Stimulated activated CD4-positive, alpha-beta T cell treated with anti-CD3 and anti-CD28 coated beads, TNF-alpha, amount 100 ng/mL, for 4 hours (primary cell): ENCODE data around the gene DSCAM.
"Not testable (repeated sequence)": the region's sequence is repeated elsewhere in the genome, so short reads cannot be mapped to it uniquely, and the experiment has no call there.

Experiments used
- DNase-seq, 3 experiments: peaks; one replicate each; pipeline ENCODE4 v3.0.0-alpha.2; 2020; ENCODE audit warnings: low read depth in 3 of 3

Gene DSCAM

DNA sequence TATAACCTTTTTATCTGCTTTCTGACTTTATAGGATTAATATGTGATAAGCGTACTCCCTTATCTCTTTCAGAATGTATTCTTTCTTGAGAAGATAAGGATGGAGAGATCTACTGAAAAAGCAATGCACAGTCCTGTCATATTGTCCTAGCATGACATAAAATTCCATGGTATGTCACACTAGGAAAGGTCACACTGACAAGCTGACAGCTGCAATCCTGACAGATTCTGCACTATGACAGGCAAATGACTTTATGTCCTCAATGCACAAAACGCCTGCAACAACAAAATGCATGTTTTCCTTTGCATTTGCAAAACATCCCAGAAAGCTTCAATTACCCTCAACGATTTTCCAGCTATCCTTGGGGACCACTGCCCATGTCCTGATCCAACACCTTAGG lies 393.8 kb downstream of the DSCAM start:
- DNase-seq, result no peak

DNA sequence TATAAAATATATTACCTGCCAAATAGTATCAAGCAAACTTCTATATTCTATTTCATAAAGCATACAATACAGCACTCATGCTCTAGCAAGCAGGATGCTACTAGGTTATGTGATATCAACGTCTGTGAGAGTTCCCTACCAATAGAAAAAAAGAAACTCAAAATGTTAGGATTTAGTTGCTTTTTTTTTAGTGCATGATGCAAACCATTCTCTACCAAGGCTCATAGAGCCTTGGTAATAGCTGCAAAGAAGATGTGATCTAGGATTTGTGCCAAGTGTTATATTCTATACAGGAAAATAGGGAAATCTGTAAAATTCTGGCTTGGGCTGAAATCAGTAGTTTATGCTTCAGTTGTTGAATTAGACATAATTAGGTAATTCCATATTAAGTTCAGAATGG lies 394.4 kb downstream of the DSCAM start:
- no peak for DNase-seq

DNA sequence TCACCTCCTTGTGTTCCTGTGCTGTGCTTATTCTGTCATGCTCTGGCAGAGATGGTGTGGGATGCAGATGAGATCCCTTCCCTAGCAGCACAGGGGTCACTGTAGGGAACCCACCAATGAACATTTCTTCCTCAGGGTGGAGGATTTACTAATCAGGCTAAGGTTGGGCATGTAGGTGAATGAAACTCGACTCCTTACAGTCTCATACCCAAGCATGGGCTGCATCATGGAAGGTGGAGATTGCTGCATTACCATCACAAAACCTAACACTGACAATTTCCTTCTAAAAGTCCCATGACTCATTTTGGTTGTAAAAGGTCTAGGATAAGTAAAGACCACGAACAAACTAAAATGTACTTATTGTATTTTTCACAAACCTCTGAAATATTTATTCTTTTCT lies 399.9 kb downstream of the DSCAM start:
- DNase-seq, result no peak

DNA sequence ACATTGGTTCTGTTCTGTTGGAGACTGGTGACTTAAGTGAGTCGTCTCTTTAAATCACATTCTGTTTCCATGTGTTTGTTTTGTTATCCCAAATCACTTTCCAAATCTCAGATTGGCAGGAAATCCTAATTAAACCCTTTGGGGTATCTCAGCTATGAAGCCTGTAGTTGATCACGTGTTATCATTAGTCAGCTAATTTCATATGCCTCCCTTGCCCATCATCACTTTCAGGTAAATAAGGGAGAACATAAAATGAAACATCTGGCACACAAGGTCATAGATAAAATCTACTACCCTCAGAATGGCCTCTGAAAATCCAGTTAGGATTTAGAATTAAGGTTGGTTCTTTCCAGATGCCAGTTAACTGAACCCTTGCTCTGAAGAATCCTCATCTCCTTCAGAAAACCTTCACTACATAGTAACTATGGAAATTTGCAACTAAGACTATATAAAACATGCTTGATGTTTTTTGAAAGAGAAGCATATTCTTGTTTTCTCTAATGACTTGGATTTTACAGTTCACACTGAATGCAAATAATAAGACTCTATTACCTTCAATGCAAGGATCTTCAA lies 401.5 kb downstream of the DSCAM start:
- DNase-seq, result no peak

DNA sequence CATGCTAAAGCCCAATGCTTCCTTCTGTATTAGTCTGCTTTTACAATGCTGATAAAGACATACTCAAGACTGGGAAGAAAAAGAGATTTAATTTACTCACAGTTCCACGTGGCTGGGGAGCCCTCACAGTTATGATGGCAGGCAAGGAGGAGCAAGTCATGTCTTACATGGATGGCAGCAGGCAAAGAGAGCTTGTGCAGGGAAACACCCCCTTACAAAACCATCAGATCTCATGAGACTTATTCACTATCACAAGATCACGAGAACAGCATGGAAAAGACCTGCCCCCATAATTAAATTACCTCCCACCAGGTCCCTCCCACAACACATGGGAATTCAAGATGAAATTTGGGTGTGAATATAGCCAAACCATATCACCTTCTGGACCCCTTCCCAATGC lies 407.4 kb downstream of the DSCAM start:
- DNase-seq, result not testable (repeated sequence)

DNA sequence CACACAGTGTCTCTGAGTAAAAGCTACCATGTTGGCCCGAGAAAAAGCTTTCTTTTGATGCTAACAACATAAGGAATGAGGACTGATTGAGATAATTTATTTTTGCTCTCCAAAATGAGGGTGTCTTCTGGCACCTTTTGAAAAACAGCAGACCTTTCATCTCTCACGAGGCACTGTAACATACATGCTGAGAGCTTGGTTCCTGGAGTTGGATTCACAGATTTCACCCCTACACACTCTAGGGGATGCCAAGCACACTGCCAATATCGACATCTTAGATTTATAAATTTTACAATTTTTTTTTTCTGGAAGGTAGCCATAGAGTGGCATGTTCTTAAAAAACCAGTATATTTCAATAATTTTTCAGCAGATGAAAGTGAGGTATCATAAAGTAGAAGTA lies 408.3 kb downstream of the DSCAM start:
- no peak for DNase-seq

DNA sequence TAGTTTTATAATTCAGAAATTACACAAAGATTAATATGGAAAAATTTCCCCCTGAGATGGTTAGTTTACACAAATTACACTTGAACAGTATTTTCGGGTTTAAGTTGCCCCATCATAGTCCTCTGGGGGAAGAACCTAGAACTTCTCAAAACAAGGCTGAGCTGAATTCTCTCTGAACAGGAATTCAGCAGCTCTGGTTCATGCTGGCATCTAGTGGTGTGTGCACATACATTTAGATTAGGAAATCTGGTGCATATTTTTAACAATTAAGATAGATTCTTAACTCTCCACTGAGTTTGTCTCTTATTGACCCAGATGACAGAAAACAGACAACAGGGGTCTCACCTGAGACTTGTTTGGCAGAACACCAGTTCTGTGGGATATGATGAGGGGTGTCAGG lies 410.7 kb downstream of the DSCAM start:
- no peak for DNase-seq

DNA sequence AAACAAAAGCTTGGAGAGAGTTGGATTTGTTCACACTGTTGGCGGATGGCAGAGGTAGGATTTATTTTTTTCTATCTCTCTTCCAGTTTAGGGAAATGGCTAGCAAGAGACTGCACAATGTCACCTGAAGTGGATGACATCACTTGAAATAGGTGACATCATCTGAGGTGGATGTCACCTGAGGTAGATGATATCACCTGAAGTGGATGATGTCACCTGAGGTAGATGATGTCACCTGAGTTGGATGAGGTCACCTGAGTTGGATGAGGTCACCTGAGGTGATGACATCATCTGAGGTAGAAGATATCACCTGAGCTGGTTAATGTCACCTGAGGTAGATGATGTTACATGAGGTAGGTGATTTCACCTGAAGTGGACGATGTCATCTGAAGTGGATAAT lies 413.4 kb downstream of the DSCAM start:
- DNase-seq, result no peak

DNA sequence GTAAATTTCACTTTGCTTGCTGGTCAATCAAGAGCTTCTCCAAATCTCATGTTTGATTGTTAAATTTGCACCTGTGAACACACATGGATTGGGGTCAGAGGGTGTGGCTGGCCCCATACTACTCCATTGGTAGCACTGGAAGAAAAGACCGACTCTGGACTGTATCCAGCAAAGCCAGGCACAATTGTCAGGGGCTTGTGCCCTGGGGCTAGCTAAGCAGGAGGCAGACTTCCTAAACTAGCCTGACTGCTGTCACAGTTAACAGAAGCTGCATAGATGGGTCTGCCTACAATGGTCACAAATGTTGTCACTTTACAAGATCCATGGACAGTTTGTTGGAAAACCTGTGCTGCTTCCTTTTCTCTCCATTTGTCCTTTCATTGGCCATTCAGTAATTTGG lies 421.0 kb downstream of the DSCAM start:
- DNase-seq, result no peak

DNA sequence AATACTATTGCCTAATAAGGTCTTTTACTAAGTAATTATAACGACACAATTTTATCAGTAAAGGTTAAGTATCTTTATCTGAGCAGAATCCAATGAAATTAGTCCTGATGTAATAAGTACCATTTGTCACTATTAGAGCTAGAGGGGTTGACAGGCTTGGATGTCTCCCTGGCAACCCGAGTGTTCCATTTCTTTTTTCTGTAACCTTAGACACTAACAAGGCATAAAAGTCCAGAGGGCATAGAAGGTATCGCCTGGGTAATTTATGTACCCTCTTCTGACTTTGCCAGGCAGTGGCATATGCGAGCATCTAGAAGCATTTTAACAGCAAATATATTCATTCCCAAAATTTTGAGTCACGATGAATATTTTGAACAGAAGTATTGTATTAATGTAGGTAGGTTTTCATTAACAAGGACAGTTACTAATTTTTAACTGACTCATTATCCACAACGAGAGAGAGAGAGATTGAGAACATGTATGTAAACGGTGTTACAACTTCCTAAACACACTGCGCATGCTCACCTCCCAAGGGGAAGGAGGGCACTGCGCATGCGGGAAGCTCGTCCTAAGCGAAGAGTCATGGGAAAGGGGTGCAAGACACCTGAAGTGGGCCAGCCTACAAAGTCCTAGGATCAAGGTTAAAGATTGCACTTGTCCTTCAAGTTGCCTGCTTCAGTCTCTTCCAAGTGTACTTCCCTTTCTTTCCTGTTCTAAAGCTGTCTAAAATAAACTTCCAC lies 423.9 kb downstream of the DSCAM start:
- no peak for DNase-seq

DNA sequence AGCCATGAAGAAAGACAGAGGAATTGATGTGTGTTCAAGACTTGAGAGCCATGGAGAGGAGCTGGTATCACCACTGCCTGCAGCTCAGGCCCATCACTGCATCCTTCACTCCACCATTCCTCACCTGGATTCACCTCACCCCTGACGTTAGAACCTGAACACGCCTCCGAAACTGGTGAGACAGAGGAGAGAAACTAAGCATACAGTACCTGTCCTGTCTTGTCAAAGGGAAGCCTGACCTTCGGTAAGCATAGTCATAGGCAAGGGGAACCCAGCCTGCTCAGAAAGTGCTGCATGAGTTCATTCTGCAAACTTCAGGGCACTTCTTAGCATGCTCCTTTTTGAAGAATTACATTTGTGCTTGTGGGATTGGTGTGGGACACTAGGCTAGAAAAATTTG lies 425.8 kb downstream of the DSCAM start:
- DNase-seq, result no peak

DNA sequence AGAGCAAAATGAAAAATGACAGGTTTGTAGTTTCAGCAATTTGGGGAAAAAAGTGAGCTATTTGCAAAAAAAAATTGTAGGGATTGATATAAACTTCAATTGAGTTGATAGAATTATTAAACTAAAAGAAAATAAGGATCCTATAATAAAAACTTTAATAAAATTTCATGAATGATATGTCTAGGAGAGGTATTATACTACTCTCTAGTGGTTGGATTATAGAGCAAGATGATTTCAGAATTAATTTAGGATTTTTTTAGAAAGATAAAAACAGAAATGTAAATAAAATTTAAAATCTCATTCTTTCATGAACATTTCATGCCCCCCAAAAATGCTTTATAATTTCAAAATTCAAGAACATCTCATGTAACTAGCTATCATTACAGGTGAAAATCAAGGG lies 430.4 kb downstream of the DSCAM start:
- no peak for DNase-seq

DNA sequence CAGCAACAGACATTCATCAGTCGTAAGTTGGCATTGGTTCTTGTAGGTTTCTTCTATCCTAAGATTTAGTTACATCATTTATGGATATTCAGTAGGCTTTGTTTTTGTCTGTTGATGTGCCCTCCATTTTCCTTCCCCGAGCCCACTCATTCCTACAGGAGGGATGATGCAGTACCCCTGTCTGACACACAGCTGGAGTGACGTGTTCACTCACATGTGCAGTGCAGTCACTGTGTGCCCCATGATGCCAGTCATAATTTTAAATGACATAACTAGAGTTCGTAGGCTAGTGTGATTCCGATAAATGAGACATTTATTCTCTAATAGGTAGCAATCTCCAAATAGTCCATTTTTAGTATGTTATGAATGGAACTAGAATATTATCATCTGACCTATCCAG lies 438.4 kb downstream of the DSCAM start:
- no peak for DNase-seq

DNA sequence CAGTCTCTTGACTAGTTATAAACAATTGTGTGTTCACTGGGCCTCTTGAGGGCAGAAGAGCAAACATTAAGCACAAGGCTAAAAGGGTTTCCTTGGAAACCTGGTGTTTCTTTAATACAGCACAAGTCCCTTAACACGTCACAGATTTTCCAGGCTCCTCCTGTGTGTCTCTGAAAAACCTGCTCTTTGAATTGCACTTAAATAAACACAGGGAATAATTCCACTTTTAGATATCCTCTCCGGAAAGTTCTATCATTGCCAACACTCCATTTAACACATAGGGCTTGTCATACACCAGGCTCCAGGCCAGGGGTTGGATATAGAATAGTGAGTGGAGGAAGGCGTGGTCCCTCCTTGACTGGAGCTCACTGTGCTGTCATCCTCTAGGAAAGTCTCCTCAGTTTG lies 442.6 kb downstream of the DSCAM start:
- no peak for DNase-seq

DNA sequence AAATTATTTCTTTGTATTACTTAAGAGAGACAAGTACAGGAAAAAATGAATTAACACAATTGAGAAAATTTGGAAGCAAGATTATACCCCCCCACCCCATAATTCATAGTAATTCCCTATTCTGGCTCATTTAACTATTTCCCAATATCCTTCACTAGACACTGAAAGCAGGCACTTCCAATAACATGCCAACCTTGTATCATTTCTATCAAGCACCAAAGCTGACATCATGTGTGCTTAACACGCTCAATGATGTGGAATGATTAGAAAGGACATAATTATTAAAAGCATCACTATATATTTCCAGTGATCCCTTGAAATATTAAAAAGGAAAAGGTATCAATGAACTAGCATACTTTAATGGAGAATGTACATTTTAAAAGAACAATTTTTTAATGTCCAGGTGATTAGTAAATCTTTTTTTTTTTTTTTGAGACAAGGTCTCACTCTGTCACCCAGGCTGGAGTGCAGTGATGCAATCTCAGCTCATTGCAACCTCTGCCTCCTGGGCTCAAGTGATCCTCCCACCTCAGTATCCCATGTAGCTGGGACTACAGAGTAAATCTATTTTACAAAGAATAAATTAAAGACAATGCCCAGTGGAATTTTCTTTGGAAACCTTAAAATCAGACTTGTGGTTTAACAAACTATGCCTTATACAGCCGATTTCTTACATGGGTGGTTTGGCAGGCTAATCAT lies 443.9 kb downstream of the DSCAM start:
- DNase-seq, result no peak

DNA sequence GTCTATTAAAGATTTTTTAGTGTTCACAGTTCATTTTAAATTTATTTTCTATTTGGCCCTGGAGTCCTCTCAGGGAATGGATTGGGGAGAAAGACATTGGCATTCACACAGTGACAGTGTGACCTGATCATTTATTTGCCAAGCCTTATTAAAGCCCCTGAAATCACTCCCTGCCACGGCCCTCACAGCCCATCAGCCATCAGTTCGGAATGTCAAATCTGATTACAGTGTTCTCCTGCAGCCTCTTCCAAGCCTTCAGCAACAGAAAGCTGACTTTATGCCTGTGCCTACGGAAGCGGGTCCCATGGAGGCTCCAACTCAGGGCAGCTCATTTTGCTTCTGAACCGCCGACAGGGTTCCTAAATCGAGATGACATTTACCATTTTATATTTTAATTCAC lies 451.2 kb downstream of the DSCAM start:
- DNase-seq, result no peak

DNA sequence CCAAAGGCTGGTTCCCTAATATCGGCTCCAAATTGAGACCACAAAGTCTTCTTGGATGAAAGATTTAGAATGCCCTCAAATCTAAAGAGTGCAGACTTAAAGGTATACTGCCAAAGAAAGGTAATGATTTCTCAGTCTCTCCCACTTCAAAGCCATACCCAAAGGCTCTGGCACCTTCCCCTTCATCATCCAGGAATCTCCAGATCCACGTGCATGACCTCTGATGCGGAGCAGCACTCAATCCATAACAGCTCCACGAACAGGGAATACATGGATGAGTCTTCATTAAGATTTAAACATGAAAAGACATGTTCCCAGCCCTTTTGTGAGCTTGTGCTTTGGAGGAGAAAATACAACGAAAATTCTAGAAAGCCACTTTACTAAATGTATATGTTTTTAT lies 453.9 kb downstream of the DSCAM start:
- no peak for DNase-seq

DNA sequence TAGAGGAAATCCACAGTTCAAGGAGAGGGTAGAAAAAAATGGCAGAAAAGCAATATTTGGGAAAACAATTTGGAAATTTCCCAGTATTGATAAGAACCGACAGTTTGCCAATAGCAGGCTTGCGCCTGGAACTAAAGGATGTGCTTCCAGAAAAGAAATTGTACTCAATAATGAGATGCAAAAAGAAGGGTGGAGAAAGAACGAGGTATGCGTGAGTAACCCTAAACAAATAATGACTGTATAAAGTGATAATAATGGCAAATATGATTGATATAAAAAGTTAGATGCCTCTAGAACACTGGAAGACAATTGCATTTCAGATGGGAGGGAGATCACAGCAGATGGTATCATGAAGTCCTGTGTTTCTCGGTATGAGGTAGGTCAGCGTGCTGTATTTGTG lies 458.9 kb downstream of the DSCAM start:
- DNase-seq, result no peak

DNA sequence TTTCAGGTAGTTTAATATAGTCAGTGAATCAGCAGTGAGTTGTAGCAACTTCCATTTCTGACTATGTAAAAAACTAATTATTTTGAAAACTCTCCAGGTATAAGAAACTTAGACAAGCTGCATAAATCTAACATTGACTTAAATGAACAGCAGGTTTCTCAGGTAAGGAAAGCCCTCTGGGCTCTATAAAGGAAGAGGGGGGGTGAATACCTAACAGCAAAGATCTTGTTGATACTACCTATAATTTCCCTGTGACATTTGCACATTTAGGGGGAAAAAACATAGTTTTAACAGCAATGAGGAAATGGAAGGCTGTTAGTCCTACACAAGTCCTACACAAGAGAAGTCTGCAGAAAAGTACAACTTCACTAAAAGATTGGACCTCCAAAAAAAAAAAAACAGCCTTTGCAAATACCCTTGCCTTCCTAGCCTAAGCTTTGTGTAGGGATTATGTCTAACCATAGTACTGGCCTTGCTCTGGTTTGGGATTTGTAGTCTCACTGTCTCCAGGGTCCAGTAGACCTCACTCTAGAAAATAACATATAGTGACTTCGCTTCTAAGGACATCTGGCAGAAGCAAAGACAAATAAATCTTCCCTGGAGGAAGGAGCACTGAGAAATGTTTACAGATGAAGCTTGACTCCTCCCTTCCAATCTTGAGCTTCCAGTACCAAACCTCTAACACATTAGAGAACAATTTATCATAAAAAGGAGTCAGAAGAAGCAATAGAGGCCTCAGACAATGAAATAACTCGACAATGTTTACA lies 459.8 kb downstream of the DSCAM start:
- DNase-seq, result no peak

DNA sequence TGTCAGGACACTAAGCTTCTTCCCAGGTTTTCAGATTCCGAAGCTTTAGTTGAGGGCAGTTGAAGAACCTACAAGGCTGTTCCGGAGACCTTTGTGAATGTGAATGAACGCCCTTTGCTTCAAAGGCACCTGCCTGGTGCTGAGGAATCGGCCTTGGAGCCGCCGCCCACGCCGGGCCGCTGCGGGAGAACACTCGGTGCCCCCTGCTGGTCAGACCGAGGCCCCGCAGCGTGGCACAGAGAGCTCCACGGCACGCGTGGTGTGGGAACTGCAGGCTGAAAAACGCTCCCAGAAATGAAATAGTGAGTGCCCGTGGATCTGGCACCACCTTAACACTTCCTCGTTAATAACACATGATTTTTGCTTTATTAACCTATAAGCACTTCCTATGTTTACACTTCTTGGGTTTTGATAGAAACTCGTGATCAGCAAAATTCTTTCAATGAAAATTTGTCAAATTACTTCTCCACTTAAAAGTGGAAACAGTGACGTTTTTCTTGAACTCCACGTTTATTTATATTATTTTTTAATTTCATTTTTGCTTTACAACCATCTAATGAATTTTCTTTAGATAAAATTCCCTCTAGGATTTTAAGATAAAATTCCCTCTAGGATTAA lies 460.6 kb downstream of the DSCAM start:
- peak in 2 of 3 experiments; percentile 3 to 5 for DNase-seq

DNA sequence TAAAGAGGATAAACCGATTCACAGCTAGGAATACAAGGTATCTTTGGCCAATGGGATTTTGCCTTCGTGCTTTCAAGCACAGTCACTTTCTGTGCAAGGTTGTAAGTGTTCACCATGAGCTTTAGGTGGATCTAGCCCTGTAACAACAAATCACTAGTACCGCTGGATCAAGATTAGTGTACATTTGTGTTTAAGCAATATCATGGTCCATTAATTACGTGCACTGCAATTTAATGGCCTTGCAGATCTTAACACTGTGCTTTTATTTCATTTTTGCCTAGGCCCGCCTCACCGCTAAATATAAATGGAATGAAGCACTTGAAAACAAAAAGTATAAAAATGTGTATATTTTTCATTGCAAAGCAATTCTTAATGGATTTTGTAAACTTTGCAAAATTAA lies 461.1 kb downstream of the DSCAM start:
- DNase-seq, result no peak

DNA sequence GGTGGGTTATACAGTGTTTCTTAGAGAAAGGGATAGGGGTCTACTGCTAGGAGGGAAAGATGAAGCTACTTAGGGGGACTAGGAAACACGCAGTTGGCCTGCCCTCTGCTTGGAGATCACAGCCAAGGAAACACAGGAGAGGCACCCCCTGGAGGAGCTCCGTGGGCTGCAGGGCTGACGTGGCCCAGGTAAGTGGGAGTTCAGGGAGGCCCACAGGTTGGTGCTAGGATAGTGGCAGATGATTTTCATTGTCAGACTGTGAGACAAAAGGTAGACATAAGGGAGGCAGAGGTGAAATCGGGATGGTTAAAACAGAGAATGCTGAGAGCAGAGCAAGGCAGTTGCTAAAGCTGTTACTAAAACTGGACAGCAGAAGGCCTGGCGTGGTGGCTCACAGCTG lies 463.0 kb downstream of the DSCAM start:
- no peak for DNase-seq
